Ectodermal cell (in vitro differentiated cells): ENCODE data around the gene DTD1.

Experiments used
- H3K27ac ChIP-seq: 2 replicates; pipeline ENCODE4 v1.7.0; 2013; ENCODE audit warnings: mild to moderate bottlenecking, low read depth, low read length; ENCODE audit not compliant: insufficient read depth, poor library complexity, severe bottlenecking
- H3K27me3 ChIP-seq: 2 replicates; pipeline ENCODE4 v1.7.0; 2013; ENCODE audit warnings: mild to moderate bottlenecking, low read length; ENCODE audit not compliant: insufficient read depth, control insufficient read depth, poor library complexity, severe bottlenecking
- H3K36me3 ChIP-seq: one replicate; pipeline ENCODE4 v1.7.0; 2013; ENCODE audit warnings: low read length; ENCODE audit not compliant: control insufficient read depth, insufficient read depth
- H3K4me1 ChIP-seq: one replicate; pipeline ENCODE4 v1.7.0; 2013; ENCODE audit warnings: low read length; ENCODE audit not compliant: control insufficient read depth, insufficient read depth
- H3K4me3 ChIP-seq: 2 replicates; pipeline ENCODE4 v1.7.0; 2013; ENCODE audit warnings: low read depth, low read length, control low read depth; ENCODE audit not compliant: insufficient read depth
- H3K9me3 ChIP-seq: 2 replicates; pipeline ENCODE4 v1.7.0; 2013; ENCODE audit warnings: mild to moderate bottlenecking, low read length, moderate library complexity; ENCODE audit not compliant: control insufficient read depth
- WGBS, 2 experiments: methylation state at CpG; one replicate each; pipeline ENCODE4 v1.1.7; 2013; ENCODE audit warnings: missing lambda C conversion rate in 2 of 2; 5-methylcytosine and 5-hydroxymethylcytosine counted together

The DTD1 gene

GRCh38 chr20:18678549-18679419, 90.9 kb downstream of the DTD1 start:
- Histone ChIP-seq H3K4me1 (peaks cover 5% of the 10 kb centered on the region), H3K4me3 (no peak overlapping the region), H3K9me3 (no peaks in the 10 kb centered on the region), H3K27me3 (no peaks in the 10 kb centered on the region), H3K27ac (no peak overlapping the region), H3K36me3 (no peaks in the 10 kb centered on the region)
- 66 to 68% methylated on average over 10 of the region's 10 CpGs for WGBS, 2 experiments

DNA sequence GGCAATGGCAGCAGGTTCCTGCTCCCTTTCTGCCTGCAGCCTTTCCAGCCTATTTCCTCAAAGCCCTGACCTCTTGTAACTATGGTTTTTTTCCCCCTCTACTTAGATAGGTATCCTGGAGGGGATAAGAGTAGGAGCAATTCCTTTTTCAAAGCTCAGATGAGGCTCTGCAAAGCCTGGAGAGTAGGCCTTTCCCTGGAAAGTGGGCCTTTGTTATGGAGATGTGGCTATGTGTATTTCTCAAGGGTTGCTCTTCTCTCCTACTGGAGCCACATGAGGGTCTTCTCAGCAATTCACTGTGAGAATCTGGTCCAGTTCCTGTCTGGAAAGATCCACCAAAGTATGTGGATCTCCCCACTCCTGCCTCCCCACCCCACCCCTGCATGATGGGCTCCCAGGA, 96.0 kb downstream of the DTD1 start:
- peaks cover 5% of the 10 kb centered on the region for H3K4me1 ChIP-seq
- peak overlapping the region; percentile 42 for H3K27ac ChIP-seq
- H3K4me3 ChIP-seq = no peak overlapping the region
- H3K9me3 ChIP-seq = no peaks in the 10 kb centered on the region
- no peaks in the 10 kb centered on the region for H3K27me3 ChIP-seq
- no peaks in the 10 kb centered on the region for H3K36me3 ChIP-seq

- no peaks in the 10 kb centered on the region for H3K9me3 ChIP-seq
- H3K4me3 ChIP-seq = no peak overlapping the region
- 89 to 91% methylated on average over 2 of the region's 2 CpGs for WGBS, 2 experiments
- no peaks in the 10 kb centered on the region for H3K36me3 ChIP-seq
- H3K27me3 ChIP-seq = no peaks in the 10 kb centered on the region
- H3K4me1 ChIP-seq = peaks cover 5% of the 10 kb centered on the region
- no peak overlapping the region for H3K27ac ChIP-seq
These were observed 96.9 kb downstream of the DTD1 start for GRCh38 chr20:18684775-18685174.

DNA sequence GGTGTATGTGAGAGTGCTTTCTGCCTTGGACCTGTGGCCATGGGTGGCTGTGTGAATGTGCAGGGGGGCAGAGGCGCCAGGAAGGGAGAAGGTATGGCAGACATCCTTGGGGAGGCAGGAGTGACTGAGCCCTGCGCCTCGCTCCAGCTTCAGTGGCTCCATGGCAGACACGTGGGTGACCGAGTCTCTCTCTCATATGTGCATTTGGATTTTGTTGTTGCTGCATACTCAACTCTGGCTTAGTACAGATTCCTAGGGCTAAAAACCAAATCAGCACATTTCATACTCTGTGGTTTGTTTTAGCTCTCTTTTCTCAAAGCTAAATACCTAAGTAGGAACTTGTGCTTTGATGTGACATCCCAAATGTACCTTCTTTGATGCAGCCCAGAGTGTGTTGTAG, 97.6 kb downstream of the DTD1 start:
- no peak overlapping the region for H3K27ac ChIP-seq
- no peaks in the 10 kb centered on the region for H3K27me3 ChIP-seq
- no peaks in the 10 kb centered on the region for H3K36me3 ChIP-seq
- WGBS, 2 experiments = 86 to 92% methylated on average over 5 of the region's 5 CpGs
- no peaks in the 10 kb centered on the region for H3K9me3 ChIP-seq
- H3K4me3 ChIP-seq = no peak overlapping the region
- peaks cover 5% of the 10 kb centered on the region for H3K4me1 ChIP-seq

DNA sequence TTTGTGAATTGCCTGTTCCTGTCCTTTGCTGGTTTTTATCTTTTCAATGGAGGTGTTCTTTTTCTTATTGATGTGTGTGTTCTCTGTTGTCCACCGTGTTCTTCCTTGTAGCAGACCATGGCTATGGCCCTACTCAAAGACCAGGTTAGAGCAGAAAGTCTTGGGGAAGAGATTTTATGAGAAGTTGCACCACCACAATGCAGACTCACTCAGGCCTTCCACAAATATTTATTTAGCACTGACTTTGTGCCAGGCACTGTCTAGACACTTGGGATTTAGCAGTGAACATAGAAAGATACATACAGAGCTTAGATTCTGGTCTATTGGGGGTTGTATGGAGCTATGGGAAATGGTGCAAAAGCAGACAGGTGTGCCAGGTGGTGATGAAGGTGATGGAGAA, 98.8 kb downstream of the DTD1 start:
- no peak overlapping the region for H3K4me3 ChIP-seq
- no peaks in the 10 kb centered on the region for H3K36me3 ChIP-seq
- H3K27me3 ChIP-seq = no peaks in the 10 kb centered on the region
- H3K9me3 ChIP-seq = no peaks in the 10 kb centered on the region
- WGBS, 2 experiments = 90 to 92% methylated on average over 1 of the region's 1 CpG
- no peak overlapping the region for H3K27ac ChIP-seq
- H3K4me1 ChIP-seq = peaks cover 5% of the 10 kb centered on the region

GRCh38 chr20:18688676-18689075, 100.8 kb downstream of the DTD1 start:
- WGBS, 2 experiments = 74 to 79% methylated on average over 3 of the region's 3 CpGs
- Histone ChIP-seq H3K27me3 (no peaks in the 10 kb centered on the region), H3K9me3 (no peaks in the 10 kb centered on the region), H3K36me3 (no peaks in the 10 kb centered on the region), H3K4me3 (no peak overlapping the region), H3K4me1 (peaks cover under 1% of the 10 kb centered on the region), H3K27ac (no peak overlapping the region)

GRCh38 chr20:18689557-18689956, 101.7 kb downstream of the DTD1 start:
- Histone ChIP-seq H3K4me1 (no peaks in the 10 kb centered on the region), H3K9me3 (no peaks in the 10 kb centered on the region), H3K27me3 (no peaks in the 10 kb centered on the region), H3K36me3 (no peaks in the 10 kb centered on the region), H3K27ac (no peak overlapping the region), H3K4me3 (no peak overlapping the region)
- no CpG with 5 or more reads among the region's 1 CpG for WGBS, 2 experiments

DNA sequence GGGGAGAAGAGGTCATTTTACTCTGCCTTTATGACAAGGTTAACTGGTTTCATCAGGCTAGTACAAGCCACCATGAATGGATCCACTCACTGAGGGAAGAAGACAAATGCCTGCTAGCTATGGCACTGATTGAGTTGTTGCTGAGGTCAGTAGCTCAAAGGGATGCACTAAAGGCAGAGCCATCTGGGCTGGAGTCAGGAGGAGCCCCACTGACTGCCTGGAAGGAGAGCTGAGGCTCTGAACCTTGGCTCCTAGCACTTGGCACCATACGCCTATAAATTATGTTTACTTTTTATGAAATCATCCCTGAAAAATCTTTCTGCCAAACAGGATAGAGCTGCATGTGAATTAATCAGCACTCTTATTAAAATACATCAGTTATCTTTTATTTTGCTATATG, 104.6 kb downstream of the DTD1 start:
- Histone ChIP-seq H3K27me3 (no peaks in the 10 kb centered on the region), H3K27ac (no peak overlapping the region), H3K4me1 (no peaks in the 10 kb centered on the region), H3K9me3 (no peaks in the 10 kb centered on the region), H3K36me3 (no peaks in the 10 kb centered on the region), H3K4me3 (no peak overlapping the region)
- 83 to 93% methylated on average over 1 of the region's 1 CpG for WGBS, 2 experiments

GRCh38 chr20:18694071-18694470, 106.2 kb downstream of the DTD1 start:
- no peaks in the 10 kb centered on the region for H3K4me1 ChIP-seq
- no peak overlapping the region for H3K4me3 ChIP-seq
- 94 to 95% methylated on average over 6 of the region's 6 CpGs for WGBS, 2 experiments
- H3K36me3 ChIP-seq = no peaks in the 10 kb centered on the region
- H3K27me3 ChIP-seq = no peaks in the 10 kb centered on the region
- no peaks in the 10 kb centered on the region for H3K9me3 ChIP-seq
- H3K27ac ChIP-seq = no peak overlapping the region

GRCh38 chr20:18695175-18695574, 107.3 kb downstream of the DTD1 start:
- H3K4me3 ChIP-seq = no peak overlapping the region
- H3K27ac ChIP-seq = no peak overlapping the region
- H3K27me3 ChIP-seq = no peaks in the 10 kb centered on the region
- no peaks in the 10 kb centered on the region for H3K36me3 ChIP-seq
- 91 to 92% methylated on average over 4 of the region's 5 CpGs for WGBS, 2 experiments
- no peaks in the 10 kb centered on the region for H3K9me3 ChIP-seq
- H3K4me1 ChIP-seq = no peaks in the 10 kb centered on the region
